WTC11 (cell line): ENCODE measurements around the gene UGT1A7. TPM values are rescaled to one million over a fixed set of nuclear protein-coding genes. Genes with fewer than 3 reads are reported as not detected.

Source experiments
- ATAC-seq: fragments of 200-7000 bp; cut with Tn5 transposase; 2 replicates; pipeline ENCODE4 v1.10.0; 2021; ENCODE audit warnings: mild to moderate bottlenecking, moderate library complexity
- CTCF ChIA-PET: fragments of 300-600 bp; sonication (Branson Sonifier 250); formaldehyde crosslinking; loops from one replicate; lab custom pipeline; 2021; ENCODE audit warnings: antibody characterized with exemption; lab: Charles Lee
- POLR2A ChIA-PET: fragments of 350-600 bp; sonication (Branson Sonifier 250); formaldehyde crosslinking; loops from one replicate; lab custom pipeline; 2021; ENCODE audit warnings: antibody characterized with exemption; lab: Charles Lee
- DNase-seq: peaks from one replicate; pipeline ENCODE4 v3.0.0; 2021; ENCODE audit warnings: low spot score
- H3K27ac Mint-ChIP-seq: 2 replicates; pipeline ENCODE4 v1.8.0; 2021; ENCODE audit warnings: mixed read lengths
- H3K27me3 Mint-ChIP-seq: 2 replicates; pipeline ENCODE4 v1.8.0; 2021; ENCODE audit warnings: low read depth, mild to moderate bottlenecking, moderate library complexity, mixed read lengths
- H3K36me3 Mint-ChIP-seq: 2 replicates; pipeline ENCODE4 v1.8.0; 2021; ENCODE audit warnings: mixed read lengths
- H3K4me1 Mint-ChIP-seq: 2 replicates; pipeline ENCODE4 v1.8.0; 2022; ENCODE audit warnings: mixed read lengths
- H3K4me3 Mint-ChIP-seq: 2 replicates; pipeline ENCODE4 v1.8.0; 2021; ENCODE audit warnings: mild to moderate bottlenecking, moderate library complexity, mixed read lengths
- H3K9me3 Mint-ChIP-seq: 2 replicates; pipeline ENCODE4 v1.8.0; 2021; ENCODE audit warnings: mixed read lengths
- AR ChIP-seq: fragments of 250-450 bp; sonication (Bioruptor Pico); IDR thresholded peaks from 2 replicates; pipeline ENCODE4 v1.9.0; 2021; ENCODE audit warnings: mild to moderate bottlenecking
- ATF6 ChIP-seq: sonication (generic); formaldehyde crosslinking; IDR thresholded peaks from 2 replicates; pipeline ENCODE4 v1.8.1; 2023; ENCODE audit warnings: mild to moderate bottlenecking, missing genetic modification reagents
- CREB1 ChIP-seq: sonication (generic); formaldehyde crosslinking; IDR thresholded peaks from 2 replicates; pipeline ENCODE4 v1.8.0; 2023; ENCODE audit warnings: mild to moderate bottlenecking, missing genetic modification reagents
- ESRRA ChIP-seq: sonication (generic); formaldehyde crosslinking; IDR thresholded peaks from 2 replicates; pipeline ENCODE4 v1.8.1; 2022; ENCODE audit warnings: mild to moderate bottlenecking, missing genetic modification reagents, borderline replicate concordance
- FOXJ3 ChIP-seq: sonication (generic); formaldehyde crosslinking; IDR thresholded peaks from 2 replicates; pipeline ENCODE4 v1.9.0; 2021; ENCODE audit warnings: missing genetic modification reagents, mild to moderate bottlenecking, borderline replicate concordance
- FOXP4 ChIP-seq: sonication (generic); formaldehyde crosslinking; IDR thresholded peaks from 2 replicates; pipeline ENCODE4 v1.8.0; 2022; ENCODE audit warnings: mild to moderate bottlenecking, missing genetic modification reagents
- IRF2 ChIP-seq: sonication (generic); formaldehyde crosslinking; IDR thresholded peaks from 2 replicates; pipeline ENCODE4 v1.8.0; 2022; ENCODE audit warnings: low read depth, missing genetic modification reagents, borderline replicate concordance
- JAZF1 ChIP-seq: fragments of 250-450 bp; sonication (Bioruptor Pico); IDR thresholded peaks from 2 replicates; pipeline ENCODE4 v1.9.0; 2021; ENCODE audit warnings: moderate library complexity, mild to moderate bottlenecking, inconsistent platforms
- OVOL2 ChIP-seq: fragments of 250-450 bp; sonication (Bioruptor Pico); IDR thresholded peaks from 2 replicates; pipeline ENCODE4 v1.9.0; 2021; ENCODE audit warnings: mild to moderate bottlenecking, borderline replicate concordance
- PREB ChIP-seq: sonication (generic); formaldehyde crosslinking; IDR thresholded peaks from 2 replicates; pipeline ENCODE4 v1.8.1; 2022; ENCODE audit warnings: mild to moderate bottlenecking, missing genetic modification reagents, moderate library complexity, borderline replicate concordance
- PRRX2 ChIP-seq: fragments of 250-450 bp; sonication (Bioruptor Pico); IDR thresholded peaks from 2 replicates; pipeline ENCODE4 v1.8.0; 2021; ENCODE audit warnings: mild to moderate bottlenecking
- STAT6 ChIP-seq: sonication (generic); formaldehyde crosslinking; conservative IDR thresholded peaks from 2 replicates; pipeline ENCODE4 v1.8.1; 2023; ENCODE audit warnings: mild to moderate bottlenecking, low read depth, missing genetic modification reagents, moderate library complexity
- TP53 ChIP-seq: sonication (generic); formaldehyde crosslinking; IDR thresholded peaks from 2 replicates; pipeline ENCODE4 v1.8.1; 2023; ENCODE audit warnings: mild to moderate bottlenecking, missing genetic modification reagents
- ZNF232 ChIP-seq: sonication (generic); formaldehyde crosslinking; IDR thresholded peaks from 2 replicates; pipeline ENCODE4 v1.8.0; 2022; ENCODE audit warnings: mild to moderate bottlenecking, missing genetic modification reagents
- ZNF263 ChIP-seq: sonication (generic); formaldehyde crosslinking; IDR thresholded peaks from 2 replicates; pipeline ENCODE4 v1.8.1; 2022; ENCODE audit warnings: low read depth, mild to moderate bottlenecking, moderate library complexity, missing genetic modification reagents
- total RNA-seq: library from RNA; stranded (reverse); gene quantifications from 3 replicates; pipeline ENCODE4 v1.2.3, GENCODE V29; 2021
- TF ChIP-seq, protein P1 (sequence below): sonication (generic); formaldehyde crosslinking; IDR thresholded peaks from 2 replicates; pipeline ENCODE4 v1.8.0; 2022; ENCODE audit warnings: mild to moderate bottlenecking, missing genetic modification reagents
- TF ChIP-seq, protein P2 (sequence below): sonication (generic); formaldehyde crosslinking; IDR thresholded peaks from 2 replicates; pipeline ENCODE4 v1.8.1; 2023; ENCODE audit warnings: mild to moderate bottlenecking, moderate library complexity, missing genetic modification reagents

The UGT1A7 gene
- total RNA-seq, 1 experiment from 2014 or later, result not detected

- CTCF ChIA-PET, result no interaction called here
- Mint-ChIP-seq H3K9me3 (peaks cover under 1% of the 10 kb centered on the region), H3K36me3 (no peaks in the 10 kb centered on the region), H3K4me3 (no peak overlapping the region), H3K4me1 (peaks cover 7% of the 10 kb centered on the region), H3K27me3 (0 out of 2 replicates have a peak, but pooled peaks cover 1% of the 10 kb centered on the region), H3K27ac (no peak overlapping the region)
- TF ChIP-seq JAZF1 (CRISPR knock-in tag), result no peak
- TF ChIP-seq ATF6 (CRISPR knock-in tag), result no peak
- no peak for TF ChIP-seq FOXP4
- TF ChIP-seq FOXJ3 (CRISPR knock-in tag), result no peak
- TF ChIP-seq, protein P1, sequence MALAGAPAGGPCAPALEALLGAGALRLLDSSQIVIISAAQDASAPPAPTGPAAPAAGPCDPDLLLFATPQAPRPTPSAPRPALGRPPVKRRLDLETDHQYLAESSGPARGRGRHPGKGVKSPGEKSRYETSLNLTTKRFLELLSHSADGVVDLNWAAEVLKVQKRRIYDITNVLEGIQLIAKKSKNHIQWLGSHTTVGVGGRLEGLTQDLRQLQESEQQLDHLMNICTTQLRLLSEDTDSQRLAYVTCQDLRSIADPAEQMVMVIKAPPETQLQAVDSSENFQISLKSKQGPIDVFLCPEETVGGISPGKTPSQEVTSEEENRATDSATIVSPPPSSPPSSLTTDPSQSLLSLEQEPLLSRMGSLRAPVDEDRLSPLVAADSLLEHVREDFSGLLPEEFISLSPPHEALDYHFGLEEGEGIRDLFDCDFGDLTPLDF (CRISPR knock-in tag), result no peak
- no peak for TF ChIP-seq ESRRA (CRISPR knock-in tag)
- no peak for TF ChIP-seq CREB1 (CRISPR knock-in tag)
- no peak for TF ChIP-seq IRF2 (CRISPR knock-in tag)
- no peak for TF ChIP-seq PREB (CRISPR knock-in tag)
- TF ChIP-seq TP53 (CRISPR knock-in tag), result no peak
- TF ChIP-seq ZNF263 (CRISPR knock-in tag), result no peak
- no peak for TF ChIP-seq ZNF232 (CRISPR knock-in tag)
- no peak for TF ChIP-seq AR
- TF ChIP-seq, protein P2, sequence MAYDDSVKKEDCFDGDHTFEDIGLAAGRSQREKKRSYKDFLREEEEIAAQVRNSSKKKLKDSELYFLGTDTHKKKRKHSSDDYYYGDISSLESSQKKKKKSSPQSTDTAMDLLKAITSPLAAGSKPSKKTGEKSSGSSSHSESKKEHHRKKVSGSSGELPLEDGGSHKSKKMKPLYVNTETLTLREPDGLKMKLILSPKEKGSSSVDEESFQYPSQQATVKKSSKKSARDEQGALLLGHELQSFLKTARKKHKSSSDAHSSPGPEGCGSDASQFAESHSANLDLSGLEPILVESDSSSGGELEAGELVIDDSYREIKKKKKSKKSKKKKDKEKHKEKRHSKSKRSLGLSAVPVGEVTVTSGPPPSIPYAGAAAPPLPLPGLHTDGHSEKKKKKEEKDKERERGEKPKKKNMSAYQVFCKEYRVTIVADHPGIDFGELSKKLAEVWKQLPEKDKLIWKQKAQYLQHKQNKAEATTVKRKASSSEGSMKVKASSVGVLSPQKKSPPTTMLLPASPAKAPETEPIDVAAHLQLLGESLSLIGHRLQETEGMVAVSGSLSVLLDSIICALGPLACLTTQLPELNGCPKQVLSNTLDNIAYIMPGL, result no peak
- TF ChIP-seq OVOL2, result no peak
- no peak for TF ChIP-seq STAT6 (CRISPR knock-in tag)
- no peak for TF ChIP-seq PRRX2
- POLR2A ChIA-PET, result no interaction called here
- DNase-seq (no peak), ATAC-seq (no peak)
Measured at GRCh38 chr2:233673896-233674295, 7.8 kb upstream of the UGT1A7 start.
